Progenitor cell of endocrine pancreas (in vitro differentiated cells): ENCODE data around the gene NPIPA1. TPM values are rescaled to one million over a fixed set of nuclear protein-coding genes. Genes with fewer than 3 reads are reported as not detected.
"Not testable (repeated sequence)": the region's sequence is repeated elsewhere in the genome, so short reads cannot be mapped to it uniquely, and the experiment has no call there.

Experiments used
- DNase-seq: peaks from one replicate; pipeline ENCODE4 v3.0.0; 2021; ENCODE audit warnings: low spot score; ENCODE audit not compliant: unreplicated experiment
- H3K27ac Mint-ChIP-seq: 2 replicates; pipeline ENCODE4 v1.8.0; 2021; ENCODE audit warnings: mild to moderate bottlenecking, moderate library complexity, mixed read lengths
- H3K27me3 Mint-ChIP-seq: 2 replicates; pipeline ENCODE4 v1.8.0; 2021; ENCODE audit warnings: mixed read lengths
- H3K36me3 Mint-ChIP-seq: 2 replicates; pipeline ENCODE4 v1.8.0; 2022; ENCODE audit warnings: mixed read lengths; ENCODE audit not compliant: insufficient read depth
- H3K4me1 Mint-ChIP-seq: 2 replicates; pipeline ENCODE4 v1.8.0; 2021; ENCODE audit warnings: low read depth, mixed read lengths
- H3K4me3 Mint-ChIP-seq: 2 replicates; pipeline ENCODE4 v1.8.0; 2021; ENCODE audit warnings: low read depth, mild to moderate bottlenecking, moderate library complexity, mixed read lengths
- H3K9me3 Mint-ChIP-seq: 2 replicates; pipeline ENCODE4 v1.8.0; 2021; ENCODE audit warnings: low read depth, mixed read lengths
- total RNA-seq: library from RNA; stranded (reverse); gene quantifications from 2 replicates; pipeline ENCODE4 v1.2.1, GENCODE V29; 2021

Gene NPIPA1
- total RNA-seq, 1 donor from 2014 or later: 215 TPM

DNA sequence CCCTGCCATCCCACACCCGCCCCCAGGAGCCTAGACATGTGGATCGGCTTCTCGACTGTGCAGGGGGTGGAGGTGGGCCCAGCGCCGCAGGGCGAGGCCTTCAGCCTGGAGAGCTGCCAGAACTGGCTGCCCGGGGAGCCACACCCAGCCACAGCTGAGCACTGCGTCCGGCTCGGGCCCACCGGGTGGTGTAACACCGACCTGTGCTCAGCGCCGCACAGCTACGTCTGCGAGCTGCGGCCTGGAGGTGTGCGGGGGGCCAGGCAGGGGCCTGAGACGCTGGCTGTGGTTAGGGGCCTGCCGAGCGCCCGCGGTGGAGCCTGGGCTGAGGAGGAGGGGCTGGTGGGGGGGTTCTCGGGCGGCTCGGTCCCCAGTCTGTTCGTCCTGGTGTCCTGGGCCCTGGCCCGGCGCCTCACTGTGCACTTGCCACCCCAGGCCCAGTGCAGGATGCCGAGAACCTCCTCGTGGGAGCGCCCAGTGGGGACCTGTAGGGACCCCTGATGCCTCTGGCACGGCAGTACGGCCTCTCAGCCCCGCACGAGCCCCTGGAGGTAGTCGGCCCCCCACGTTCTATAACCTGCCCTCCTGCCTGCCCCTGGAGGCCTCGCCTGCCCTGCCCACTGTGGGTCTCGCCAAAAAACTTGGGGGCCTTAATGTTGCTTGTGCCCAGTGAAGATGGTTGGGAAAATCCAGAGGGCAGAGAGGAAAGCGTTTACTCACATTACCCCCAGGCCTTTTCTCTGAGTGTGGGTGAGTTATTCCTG is 17.2 kb upstream of the NPIPA1 start:
- not testable (repeated sequence) for H3K36me3 Mint-ChIP-seq, H3K27me3 Mint-ChIP-seq, H3K4me1 Mint-ChIP-seq, H3K27ac Mint-ChIP-seq, H3K4me3 Mint-ChIP-seq, H3K9me3 Mint-ChIP-seq
- peak; percentile 5 for DNase-seq

DNA sequence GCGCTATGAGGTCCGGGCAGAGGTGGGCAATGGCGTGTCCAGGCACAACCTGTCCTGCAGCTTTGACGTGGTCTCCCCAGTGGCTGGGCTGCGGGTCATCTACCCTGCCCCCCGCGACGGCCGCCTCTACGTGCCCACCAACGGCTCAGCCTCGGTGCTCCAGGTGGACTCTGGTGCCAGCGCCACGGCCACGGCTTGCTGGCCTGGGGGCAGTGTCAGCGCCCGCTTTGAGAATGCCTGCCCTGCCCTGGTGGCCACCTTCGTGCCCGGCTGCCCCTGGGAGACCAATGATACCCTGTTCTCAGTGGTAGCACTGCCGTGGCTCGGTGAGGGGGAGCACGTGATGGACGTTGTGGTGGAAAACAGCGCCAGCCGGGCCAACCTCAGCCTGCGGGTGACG is 15.0 kb upstream of the NPIPA1 start:
- not testable (repeated sequence) for H3K36me3 Mint-ChIP-seq, H3K9me3 Mint-ChIP-seq, H3K27ac Mint-ChIP-seq, H3K27me3 Mint-ChIP-seq, H3K4me3 Mint-ChIP-seq, H3K4me1 Mint-ChIP-seq
- peak; percentile 6 for DNase-seq

- not testable (repeated sequence) for H3K36me3 Mint-ChIP-seq, H3K27ac Mint-ChIP-seq, H3K4me3 Mint-ChIP-seq, H3K27me3 Mint-ChIP-seq, H3K9me3 Mint-ChIP-seq, H3K4me1 Mint-ChIP-seq
- DNase-seq: peak; percentile 9
Observed at GRCh38 chr16:14922968-14923367, 14.3 kb upstream of the NPIPA1 start.

DNA sequence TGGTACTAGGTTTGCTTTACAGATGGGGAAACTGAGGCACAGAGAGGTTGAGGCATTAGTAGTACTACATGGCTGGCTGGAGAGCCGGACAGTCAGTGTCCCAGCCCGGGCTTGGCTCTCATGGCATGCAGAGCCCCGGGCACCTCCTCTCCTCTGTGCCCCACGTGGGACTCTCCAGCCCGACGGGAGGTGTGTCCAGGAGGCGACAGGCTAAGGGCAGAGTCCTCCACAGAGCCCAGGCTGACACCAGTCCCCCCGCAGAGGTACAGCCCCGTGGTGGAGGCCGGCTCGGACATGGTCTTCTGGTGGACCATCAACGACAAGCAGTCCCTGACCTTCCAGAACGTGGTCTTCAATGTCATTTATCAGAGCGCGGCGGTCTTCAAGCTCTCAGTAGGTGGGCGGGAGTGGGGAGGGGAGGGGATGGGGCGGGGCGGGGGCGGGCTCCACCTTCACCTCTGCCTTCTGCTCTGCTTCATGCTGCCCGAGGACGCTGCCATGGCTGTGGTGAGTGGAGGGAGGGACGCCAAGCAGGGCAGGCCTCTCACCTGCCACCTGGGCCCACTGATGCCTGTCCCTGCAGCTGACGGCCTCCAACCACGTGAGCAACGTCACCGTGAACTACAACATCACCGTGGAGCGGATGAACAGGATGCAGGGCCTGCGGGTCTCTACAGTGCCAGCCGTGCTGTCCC is 13.7 kb upstream of the NPIPA1 start:
- H3K27me3 Mint-ChIP-seq, H3K9me3 Mint-ChIP-seq: not testable (repeated sequence)
- peak; percentile 8 for DNase-seq

DNA sequence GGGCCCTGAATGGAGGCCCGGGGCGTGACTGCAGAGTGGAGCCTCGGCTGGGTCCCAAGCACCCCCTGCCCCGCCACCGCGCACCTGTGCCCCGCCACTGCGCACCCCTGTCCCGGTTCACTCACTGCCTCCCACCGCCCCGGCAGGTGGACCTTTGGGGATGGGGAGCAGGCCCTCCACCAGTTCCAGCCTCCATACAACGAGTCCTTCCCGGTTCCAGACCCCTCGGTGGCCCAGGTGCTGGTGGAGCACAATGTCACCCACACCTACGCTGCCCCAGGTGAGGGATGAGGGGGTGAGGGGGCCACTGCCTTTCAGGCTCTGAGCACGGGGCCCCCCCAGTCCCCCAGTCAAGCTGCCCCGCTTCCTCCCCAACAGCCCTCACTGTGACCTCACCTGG is 12.9 kb upstream of the NPIPA1 start:
- not testable (repeated sequence) for H3K9me3 Mint-ChIP-seq, H3K4me3 Mint-ChIP-seq, H3K27me3 Mint-ChIP-seq, H3K36me3 Mint-ChIP-seq, DNase-seq, H3K27ac Mint-ChIP-seq, H3K4me1 Mint-ChIP-seq

More for the DNA sequence above, 13.7 kb upstream of the NPIPA1 start:
- not testable (repeated sequence) for H3K27ac Mint-ChIP-seq, H3K36me3 Mint-ChIP-seq, H3K4me1 Mint-ChIP-seq, H3K4me3 Mint-ChIP-seq

DNA sequence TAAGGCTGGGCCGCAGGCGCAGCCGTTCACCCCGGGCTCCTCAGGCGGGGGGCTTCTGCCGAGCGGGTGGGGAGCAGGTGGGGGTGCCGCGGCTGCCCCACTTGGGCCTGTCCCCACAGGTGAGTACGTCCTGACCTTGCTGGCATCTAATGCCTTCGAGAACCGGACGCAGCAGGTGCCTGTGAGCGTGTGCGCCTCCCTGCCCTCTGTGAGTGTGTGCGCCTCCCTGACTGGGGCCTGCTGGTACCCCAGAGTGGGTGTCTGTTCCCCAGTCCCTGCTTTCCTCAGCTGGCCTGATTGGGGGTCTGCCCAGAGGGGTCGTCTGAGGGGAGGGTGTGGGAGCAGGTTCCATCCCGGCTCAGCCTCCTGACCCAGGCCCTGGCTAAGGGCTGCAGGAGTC is 12.3 kb upstream of the NPIPA1 start:
- not testable (repeated sequence) for DNase-seq, H3K27ac Mint-ChIP-seq, H3K4me1 Mint-ChIP-seq, H3K36me3 Mint-ChIP-seq, H3K4me3 Mint-ChIP-seq, H3K9me3 Mint-ChIP-seq, H3K27me3 Mint-ChIP-seq

GRCh38 chr16:14928064-14928714 is 9.1 kb upstream of the NPIPA1 start:
- not testable (repeated sequence) for H3K4me3 Mint-ChIP-seq, H3K27me3 Mint-ChIP-seq, H3K27ac Mint-ChIP-seq, H3K36me3 Mint-ChIP-seq, DNase-seq, H3K9me3 Mint-ChIP-seq, H3K4me1 Mint-ChIP-seq

GRCh38 chr16:14929176-14929575 is 8.1 kb upstream of the NPIPA1 start:
- not testable (repeated sequence) for H3K27me3 Mint-ChIP-seq, H3K4me3 Mint-ChIP-seq, H3K36me3 Mint-ChIP-seq, H3K4me1 Mint-ChIP-seq, H3K9me3 Mint-ChIP-seq, H3K27ac Mint-ChIP-seq, DNase-seq

DNA sequence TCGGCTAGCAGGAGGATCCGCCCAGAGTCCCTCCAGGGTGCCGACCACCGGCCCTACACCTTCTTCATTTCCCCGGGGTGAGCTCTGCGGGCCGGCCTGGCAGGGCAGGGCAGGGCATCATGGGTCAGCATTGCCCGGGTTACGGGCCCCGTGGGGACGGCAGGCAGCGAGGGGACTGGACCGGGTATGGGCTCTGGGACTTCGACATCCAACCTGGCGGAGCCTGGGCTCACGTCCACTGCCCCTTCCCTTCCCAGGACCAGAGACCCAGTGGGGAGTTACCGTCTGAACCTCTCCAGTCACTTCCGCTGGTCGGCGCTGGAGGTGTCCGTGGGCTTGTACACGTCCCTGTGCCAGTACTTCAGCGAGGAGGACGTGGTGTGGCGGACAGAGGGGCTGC is 7.0 kb upstream of the NPIPA1 start:
- not testable (repeated sequence) for H3K36me3 Mint-ChIP-seq, H3K9me3 Mint-ChIP-seq, H3K4me3 Mint-ChIP-seq, H3K27me3 Mint-ChIP-seq, H3K4me1 Mint-ChIP-seq, DNase-seq, H3K27ac Mint-ChIP-seq

DNA sequence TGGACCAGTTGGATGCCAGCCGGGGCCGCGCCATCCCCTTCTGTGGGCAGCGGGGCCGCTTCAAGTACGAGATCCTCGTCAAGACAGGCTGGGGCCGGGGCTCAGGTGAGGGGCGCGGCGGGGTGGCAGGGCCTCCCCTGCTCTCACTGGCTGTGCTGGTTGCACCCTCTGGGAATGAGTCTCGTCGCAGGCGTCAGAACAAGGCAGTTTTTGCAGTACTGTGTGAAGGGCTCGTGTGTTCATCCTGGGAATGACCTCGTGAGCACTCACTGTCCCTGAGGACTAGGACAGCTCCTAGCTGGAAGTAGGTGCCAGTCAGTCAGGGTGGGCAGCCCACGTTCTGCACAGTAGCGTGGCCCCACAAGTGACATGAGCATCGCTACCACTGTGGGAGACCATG is 6.3 kb upstream of the NPIPA1 start:
- not testable (repeated sequence) for H3K27ac Mint-ChIP-seq, H3K36me3 Mint-ChIP-seq, H3K4me1 Mint-ChIP-seq, DNase-seq, H3K9me3 Mint-ChIP-seq, H3K27me3 Mint-ChIP-seq, H3K4me3 Mint-ChIP-seq

DNA sequence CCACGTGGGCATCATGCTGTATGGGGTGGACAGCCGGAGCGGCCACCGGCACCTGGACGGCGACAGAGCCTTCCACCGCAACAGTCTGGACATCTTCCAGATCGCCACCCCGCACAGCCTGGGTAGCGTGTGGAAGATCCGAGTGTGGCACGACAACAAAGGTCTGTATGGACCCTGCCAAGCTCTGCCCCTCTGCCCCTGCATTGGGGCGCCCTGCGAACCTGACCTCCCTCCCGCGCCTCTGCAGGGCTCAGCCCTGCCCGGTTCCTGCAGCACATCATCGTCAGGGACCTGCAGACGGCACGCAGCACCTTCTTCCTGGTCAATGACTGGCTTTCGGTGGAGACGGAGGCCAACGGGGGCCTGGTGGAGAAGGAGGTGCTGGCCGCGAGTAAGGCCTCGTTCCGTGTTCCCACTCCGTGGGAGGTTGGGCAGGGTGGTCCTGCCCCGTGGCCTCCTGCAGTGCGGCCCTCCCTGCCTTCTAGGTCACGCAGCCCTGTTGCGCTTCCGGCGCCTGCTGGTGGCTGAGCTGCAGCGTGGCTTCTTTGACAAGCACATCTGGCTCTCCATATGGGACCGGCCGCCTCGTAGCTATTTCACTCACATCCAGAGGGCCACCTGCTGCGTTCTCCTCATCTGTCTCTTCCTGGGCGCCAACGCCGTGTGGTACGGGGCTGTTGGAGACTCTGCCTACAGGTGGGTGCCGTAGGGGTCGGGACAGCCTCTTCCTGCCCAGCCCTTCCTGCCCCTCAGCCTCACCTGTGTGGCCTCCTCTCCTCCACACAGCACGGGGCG is 4.5 kb upstream of the NPIPA1 start:
- H3K36me3 Mint-ChIP-seq, H3K4me1 Mint-ChIP-seq, H3K27me3 Mint-ChIP-seq, H3K27ac Mint-ChIP-seq, H3K9me3 Mint-ChIP-seq, H3K4me3 Mint-ChIP-seq, DNase-seq: not testable (repeated sequence)

DNA sequence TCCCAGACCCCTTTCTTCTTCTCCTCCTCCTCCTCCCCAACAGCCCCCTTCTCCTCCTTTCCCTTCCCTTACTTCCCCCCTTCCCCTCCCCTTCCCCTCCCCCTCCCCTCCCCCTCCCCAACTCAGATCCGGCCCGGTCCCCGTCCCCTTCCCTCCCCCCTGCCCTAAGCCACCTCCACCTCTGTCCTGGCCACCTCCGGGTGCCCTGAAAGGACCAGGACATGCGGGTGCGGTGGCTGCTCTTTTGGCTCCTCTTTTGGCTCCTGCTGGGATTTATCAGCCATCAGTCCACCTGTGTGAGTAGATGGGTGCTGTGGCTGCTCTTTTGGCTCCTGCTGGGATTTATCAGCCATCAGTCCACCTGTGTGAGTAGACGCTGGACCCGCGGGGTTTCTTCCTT is 751 bp downstream of the NPIPA1 start:
- H3K27ac Mint-ChIP-seq, H3K27me3 Mint-ChIP-seq, H3K4me1 Mint-ChIP-seq, H3K9me3 Mint-ChIP-seq, H3K36me3 Mint-ChIP-seq, DNase-seq, H3K4me3 Mint-ChIP-seq: not testable (repeated sequence)

DNA sequence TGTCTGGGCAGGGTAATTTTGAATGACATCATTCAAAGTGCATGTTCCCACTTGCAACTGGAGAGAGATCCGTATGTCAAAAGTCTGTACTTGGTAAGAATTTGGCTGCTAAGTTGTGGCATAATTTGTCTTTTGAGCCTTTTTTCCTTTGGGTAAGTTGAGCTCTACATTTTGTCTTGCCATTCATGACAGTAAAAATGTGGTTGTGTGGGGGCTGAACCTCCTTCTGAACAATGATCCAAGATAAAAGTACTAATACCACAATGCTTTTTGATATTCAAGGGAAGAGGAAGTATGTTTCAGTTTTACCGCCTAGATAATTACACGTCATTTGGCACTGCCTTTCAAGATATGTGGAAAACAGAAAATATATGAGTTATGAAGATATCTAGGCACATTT is 5.4 kb downstream of the NPIPA1 start:
- not testable (repeated sequence) for DNase-seq, H3K36me3 Mint-ChIP-seq, H3K4me1 Mint-ChIP-seq, H3K27me3 Mint-ChIP-seq, H3K27ac Mint-ChIP-seq, H3K4me3 Mint-ChIP-seq, H3K9me3 Mint-ChIP-seq
